HG03457 (cell line): Measurements from ENCODE around the gene ITPRID2.
A peak's percentile ranks its signal among the peaks of the same experiment; 100 is the strongest.

Experiments
- ATAC-seq: cut with Tn5 transposase; IDR thresholded peaks from one replicate; pipeline ENCODE4 v1.9.1; 2021; ENCODE audit warnings: moderate number of reproducible peaks; ENCODE audit not compliant: unreplicated experiment

Gene ITPRID2

DNA sequence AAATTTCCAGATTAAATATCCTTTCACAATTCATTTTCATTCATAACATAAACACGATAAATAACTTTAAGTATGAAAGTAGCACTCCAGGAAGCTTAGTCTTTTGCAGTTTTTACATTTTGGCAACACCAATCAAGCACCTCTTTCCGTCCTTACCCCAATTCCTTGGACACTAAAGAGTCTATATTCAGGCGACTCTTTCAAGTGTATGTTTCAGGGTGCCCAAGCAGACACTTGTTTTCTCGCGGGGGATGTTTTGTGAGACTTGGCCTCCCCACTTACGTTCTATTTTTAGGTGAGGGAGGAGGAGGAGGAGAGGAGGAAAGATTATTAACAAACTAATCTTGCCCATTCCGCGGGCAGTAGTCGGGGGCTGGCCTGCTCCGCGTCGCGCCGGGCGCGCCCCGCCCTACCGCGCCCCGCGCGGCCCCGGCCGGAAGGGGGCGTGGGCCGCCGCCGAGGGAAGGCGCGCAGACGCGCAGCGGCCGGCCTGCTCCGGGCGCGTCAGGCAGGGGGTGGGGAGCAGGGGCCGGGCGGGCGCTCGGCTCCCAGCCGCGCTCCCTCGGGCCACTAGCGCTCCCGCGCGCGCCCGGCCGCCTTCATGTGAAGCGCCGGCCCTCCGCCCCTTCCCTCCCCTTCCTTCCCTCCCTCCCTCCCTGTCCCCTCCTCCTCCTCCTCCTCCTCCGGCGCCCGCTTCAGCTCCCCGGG, at the start of gene ITPRID2:
ITPRID2 (plus strand) TSS at position 473 of the 708 bp plus-strand sequence. CDS start 337 bp downstream, outside the sequence.
- ATAC-seq = peak; percentile 86

DNA sequence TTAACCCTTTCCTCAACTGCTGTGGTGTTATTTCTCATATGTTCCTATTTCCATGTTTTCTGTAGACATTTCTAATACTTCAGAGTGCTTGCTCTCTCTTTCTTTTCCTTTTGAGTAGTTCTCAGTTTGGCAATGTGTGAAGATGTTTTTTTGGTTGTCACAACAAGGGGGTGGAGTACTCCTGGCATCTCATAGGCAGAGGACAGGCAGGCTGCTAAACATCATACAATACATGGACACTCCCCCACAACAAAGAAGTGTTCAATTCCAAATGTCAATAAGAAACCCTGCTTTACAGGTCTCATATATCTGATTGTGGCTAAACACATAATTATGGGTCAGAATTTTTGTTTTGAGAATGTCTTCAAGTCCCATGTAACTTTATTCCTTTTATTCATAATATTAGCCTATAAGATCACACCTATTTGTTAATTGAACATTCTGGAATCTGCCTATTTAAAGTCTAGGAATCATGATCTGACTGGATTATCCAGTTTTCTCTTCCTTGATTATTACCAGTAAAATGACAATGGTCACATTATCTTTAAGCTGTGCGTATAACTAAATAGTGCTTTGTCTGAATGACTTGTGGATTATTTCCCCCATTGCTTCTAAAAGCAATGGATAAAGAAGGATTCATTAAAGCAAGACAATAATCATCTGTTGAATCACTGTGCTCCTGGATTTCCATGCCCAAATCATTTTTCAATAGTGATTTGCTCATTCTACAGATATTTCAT, 46.8 kb upstream of the ITPRID2 start:
- ATAC-seq = no peak

DNA sequence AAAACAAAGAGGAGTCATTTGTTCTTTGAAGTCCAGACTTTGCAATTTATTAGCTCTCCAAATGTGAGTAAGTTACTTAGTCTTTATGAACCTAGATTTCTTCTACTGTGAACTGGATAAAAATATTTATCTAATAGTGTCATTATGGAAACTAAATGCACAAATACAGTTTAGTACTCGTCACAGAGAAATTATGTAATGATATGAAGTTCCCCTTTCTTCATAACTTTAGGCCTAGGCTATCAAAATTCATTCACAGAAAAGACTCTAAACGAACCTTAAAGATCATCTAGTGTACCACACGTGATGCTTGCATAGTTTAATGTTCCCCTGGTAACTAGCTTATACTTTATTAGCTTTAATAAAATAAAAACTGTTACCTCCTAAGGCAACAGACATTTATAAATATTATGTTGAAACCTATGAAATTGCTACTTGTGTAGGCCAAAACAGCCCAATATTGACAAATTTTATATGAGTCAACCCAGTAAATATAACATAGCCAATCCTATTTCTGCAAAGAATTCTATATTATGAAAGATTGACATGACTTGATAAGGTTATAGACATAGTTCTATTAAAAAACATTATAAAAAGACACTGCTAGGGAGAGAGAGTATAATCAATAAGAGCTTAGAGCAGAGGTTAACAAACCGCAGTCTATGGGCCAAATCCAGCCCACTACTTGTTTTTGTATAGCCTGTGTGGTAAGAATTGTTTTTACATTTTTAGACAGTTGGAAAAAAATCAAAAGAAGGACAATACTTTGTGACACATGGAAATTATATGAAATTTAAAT, 44.9 kb upstream of the ITPRID2 start:
- ATAC-seq = no peak

DNA sequence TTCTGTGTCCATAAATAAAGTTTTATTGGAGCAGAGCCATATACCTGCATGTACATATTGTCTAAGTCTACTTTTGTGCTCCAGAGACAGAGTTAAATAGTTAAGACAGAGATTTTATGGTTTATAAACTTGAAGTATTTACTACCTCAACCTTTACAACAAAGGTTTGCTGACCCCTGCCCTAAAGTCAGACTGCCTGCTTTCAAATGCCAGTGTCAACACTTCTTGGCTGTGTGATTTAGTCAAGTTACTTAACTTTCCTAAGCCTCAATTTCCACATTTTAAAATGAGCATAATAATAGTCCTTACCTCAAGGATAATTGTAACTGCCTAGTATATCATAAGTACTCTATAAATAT, 44.4 kb upstream of the ITPRID2 start:
- no peak for ATAC-seq

DNA sequence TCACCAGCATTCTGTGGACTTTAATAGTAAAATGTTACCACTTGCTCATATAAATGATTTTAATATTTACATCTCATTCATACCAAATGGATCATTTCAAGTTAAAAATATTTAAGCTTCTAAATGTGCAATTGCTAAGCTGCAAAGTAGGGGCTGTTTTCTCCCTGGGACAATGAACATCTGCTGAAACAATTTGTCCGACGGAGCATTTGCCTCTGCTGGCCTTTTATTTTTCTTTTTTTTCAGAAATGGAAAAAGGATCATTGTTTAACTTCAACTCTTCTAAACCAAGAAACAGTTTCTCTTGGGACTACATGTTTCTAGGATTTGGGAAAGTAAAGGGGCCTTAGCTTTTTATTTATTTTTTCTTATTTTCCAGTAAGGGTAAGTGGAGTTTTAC, 43.8 kb upstream of the ITPRID2 start:
- ATAC-seq = no peak

DNA sequence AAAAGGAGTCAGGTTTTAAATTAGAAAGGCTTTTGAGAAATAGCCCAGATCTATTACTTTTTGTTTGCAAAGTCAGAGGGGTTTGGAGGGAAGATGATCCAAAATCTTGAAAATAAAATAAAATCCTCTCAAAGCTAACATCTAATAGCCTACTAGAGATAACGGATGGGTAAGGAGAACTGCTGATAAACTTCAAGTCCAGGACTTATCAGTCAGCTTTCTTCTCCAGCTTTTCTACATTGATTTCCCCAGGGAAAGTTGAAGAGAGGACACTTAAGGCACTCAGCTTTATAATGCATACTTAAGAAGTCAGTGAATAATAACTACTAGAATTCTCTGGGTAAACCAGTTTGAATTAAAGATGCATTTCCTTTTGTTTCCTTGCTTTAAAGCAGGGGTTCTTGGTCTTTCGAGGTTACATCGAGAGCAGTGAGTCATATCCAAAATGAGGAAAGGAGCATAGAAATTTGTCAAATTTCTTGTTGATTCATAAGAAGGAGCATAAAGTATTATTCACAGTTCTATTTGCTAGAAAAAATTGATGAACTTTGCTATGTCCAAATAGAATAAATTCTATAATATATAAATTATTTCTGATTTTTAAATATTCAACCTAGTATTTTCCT, 43.2 kb upstream of the ITPRID2 start:
- ATAC-seq = no peak

DNA sequence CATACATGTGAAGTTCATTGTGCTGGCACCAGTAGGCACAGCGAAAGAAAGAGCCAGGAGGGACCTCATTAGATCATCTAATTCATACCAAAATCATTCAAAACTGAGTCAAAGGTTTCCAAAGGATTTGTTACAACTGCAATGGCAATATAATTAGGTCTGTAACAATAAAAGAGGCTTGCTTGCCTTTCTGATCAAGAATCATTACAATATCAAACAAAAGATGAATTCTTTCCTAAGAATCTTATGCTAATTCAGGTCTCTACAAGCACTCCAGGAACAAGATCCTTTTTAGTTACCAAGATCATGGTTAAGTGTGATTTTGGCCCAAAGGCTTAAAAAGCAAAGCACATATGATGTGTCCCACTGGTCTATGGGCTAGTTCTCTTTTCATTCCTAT, 41.9 kb upstream of the ITPRID2 start:
- ATAC-seq = no peak

DNA sequence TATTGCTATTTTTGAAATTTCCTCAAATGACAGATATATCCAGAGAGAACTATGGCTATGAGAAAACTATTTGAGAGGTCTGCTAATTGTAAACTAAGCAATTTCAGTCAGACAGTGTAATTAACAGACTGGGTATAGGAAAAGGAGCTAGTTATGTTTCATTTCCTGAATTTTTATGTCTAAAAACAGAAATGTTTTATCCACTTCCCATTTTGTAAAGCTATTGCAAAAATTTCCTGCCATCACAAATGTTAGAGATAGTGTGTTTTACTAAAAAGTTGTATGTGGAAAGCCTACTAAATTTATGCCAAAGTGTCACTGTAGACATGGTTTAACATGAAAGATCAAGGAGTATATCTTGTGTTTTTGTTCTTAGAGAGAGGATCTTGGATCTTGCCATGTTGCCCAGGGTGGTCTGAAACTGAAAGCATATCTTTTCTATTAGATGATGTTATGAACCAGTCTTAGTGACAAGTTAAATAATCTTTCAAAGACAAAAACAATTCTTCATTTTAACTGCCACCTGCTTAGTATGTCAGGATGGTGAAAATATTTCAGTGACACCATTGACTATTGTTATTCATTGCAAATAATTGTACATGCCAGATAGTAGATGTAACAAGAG, 40.5 kb upstream of the ITPRID2 start:
- no peak for ATAC-seq

DNA sequence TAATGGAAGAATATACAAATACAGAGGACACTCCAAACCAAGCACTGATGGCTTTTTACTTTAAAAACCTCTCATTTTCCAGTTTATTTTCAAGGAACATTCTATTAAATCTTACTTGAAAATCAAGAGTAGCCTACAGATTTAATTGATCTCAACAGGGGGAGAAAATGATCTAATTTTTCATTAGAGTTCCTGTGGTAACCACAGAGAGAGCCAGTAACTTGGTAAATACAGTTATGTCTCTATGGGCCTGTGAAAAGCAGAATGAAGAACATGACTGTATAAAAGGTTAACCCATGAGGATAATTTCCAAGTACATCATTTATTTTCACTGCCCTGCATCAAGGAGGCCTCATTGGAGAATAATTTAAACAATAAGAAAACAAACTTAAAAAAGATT, 39.8 kb upstream of the ITPRID2 start:
- no peak for ATAC-seq

DNA sequence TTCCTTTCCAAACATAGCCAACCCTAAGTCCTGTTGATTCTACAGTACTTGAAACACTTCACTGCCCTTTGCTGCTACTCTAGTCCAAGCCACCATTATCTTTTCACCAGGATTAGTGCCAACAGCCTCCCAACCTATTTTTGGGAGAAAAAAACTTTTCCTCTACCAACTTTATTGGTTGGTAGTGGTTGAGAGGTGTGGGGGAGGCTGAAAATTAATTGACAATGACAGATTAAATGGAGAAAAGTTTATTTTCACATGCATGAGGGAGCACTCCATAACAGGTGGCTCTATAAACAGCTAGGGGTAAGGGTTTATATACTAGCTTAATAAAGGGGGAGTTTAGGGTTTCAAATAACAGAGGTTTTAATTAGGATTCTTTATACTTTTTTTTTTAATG, 37.8 kb upstream of the ITPRID2 start:
- ATAC-seq = no peak

DNA sequence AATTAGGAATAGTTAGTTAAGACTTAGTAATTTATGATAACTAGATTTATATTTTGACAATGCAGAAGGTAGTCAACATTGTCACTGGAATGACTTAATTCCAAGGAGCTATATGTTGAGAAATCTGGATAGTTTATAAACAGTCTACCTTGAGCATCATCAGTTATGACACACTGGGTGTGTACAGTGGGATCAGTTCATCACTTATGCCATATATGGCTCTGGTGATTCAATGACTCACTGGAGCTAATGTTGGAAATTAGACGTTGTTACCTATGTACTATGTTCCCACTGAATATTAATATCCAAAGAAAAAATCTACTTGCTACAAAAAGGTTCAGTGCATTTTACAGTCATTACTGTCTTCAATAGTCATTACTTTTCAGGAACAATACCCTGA, 34.0 kb upstream of the ITPRID2 start:
- no peak for ATAC-seq

DNA sequence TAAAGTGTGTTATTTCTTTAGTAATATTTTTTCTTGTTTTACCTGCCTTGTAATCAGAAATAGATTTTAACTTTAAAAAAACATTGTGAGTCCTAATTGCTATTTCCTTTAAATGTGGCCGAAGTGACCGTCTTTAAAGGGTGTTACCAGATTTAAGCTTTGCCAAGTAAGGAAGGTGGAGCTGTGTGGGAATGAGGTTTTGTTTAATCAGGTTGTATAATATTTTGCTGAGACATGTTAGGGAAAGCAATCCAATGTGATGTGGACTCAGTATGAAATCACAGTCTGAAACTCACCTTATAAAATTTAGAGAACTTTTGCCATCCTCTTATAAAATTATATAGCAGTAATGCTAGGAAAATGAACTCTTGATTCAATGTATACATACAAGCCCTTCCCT, 32.9 kb upstream of the ITPRID2 start:
- ATAC-seq = no peak

DNA sequence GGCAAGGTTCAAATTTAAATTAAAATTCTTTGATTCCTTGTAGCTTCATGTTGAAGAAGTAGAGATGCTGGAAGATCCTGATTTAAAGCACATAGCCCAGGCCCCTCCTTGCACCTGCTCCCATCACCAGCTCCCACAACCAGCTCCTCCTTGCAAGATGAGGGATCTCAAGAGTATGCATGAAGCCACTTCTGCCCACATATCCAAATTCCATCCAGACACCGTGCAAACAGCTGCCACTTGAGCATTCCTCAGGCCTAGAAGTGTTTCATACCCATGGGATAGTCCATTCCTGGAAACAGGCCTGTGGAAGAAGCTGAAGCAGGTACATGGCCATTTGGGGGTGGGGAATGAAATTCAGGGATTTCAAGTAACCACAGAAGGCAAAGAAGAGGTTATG, 32.4 kb upstream of the ITPRID2 start:
- no peak for ATAC-seq

DNA sequence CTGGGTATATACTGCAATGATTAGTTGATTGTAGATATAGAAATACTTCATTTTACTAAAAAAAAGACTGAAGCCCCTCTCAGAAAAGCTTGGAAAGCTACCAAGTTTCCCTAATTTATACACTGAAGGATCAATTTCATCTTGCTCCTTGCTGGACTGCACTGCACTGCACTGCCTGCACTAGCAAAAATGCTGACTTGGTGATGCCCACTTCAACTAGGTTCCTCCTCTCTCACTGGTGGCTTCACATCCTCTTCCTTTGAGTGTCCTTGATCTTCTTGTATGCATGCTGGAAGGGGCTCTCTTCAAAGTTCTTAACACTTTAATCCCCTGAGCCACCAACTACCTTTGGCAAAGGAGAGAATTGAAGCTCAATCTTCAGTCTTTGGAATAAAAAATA, 31.7 kb upstream of the ITPRID2 start:
- ATAC-seq = no peak

DNA sequence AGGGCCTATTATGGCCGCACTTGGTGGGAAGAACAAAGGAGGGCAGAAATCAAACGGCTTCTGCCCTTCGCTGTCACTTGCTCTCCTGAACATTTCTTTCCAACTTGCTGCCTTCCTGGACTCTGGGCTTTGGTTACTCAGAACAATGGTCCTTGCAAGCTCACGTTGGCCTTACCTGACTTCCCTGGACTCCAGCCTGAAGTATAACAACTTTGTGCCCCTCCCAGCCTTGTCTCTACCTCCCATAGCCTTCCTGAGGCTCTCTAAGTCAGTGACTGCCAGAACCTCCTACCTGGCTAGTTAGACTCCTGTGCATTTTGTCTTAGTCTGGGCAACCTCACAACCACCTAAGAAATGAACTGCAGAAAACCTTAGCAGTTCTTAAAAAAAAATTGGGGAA, 30.2 kb upstream of the ITPRID2 start:
- no peak for ATAC-seq

DNA sequence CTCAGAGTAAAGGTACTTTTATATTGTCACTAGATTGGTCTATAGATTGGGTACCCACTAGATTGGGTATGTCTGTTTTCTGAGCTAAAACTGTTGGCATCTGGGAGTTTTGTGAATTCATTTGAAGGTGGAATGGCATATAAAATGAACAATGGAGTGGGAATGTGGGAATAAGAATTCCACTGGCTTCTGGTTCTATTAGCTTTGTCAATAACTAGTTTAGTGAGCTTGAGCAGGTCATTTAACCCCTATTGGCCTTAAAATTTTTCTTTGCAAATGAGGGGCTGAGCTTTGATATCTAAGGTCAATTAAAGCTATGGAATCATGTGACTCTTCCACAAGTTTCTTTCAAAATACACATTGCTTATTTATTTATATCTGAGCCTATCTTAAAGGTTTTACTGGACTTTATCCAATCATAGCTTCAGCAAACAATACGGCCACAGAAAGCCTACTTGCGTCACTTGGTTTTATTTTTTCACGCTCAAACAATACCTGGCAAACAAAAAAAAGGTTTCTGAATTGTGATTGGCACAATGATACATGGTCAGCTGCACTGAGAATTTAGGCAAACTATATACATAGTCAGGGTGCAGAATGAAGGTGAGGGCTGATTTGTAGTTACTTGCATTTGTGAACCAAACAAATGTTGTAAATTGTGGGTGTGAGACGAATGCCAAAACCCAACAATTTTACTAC, 28.8 kb upstream of the ITPRID2 start:
- ATAC-seq = no peak

DNA sequence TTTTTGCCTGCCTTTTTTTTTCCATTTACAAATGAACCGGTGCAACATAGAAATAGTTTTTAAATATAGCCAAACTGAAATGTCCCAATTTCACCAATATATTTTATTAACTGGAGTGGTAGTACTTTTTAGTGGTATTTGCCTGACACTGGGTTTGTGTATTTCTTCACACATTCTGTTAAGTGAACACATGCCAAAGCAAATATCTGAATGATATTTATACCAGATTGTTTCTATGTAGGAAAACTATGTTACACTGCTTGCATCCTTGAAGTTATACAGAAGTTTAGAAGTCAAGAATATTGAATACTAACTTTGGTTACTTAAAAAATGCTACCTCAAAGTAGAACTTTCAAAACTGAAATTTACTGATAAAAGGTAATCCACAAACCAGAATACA, 19.4 kb upstream of the ITPRID2 start:
- ATAC-seq = no peak

DNA sequence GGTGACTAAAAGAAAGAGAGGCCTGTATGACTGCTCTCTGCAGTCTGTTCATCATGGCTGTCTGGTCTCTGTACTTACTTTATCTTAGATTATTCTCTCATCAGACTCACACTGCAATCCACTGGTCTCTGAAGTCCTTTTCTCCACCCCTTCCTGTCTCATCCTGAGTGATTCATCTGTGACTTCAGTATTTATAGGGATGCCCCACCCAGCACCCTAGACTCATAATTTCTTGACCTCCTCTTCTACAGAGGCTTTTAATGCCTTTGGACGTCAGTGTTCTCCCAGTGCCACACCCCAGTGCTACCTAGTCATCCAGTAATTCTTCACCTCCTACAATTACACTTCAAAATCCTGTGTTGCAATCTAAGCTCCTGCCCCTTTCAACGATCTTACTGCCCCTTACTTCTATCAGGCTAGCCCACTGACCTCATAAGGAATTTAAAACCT, 14.9 kb upstream of the ITPRID2 start:
- no peak for ATAC-seq

DNA sequence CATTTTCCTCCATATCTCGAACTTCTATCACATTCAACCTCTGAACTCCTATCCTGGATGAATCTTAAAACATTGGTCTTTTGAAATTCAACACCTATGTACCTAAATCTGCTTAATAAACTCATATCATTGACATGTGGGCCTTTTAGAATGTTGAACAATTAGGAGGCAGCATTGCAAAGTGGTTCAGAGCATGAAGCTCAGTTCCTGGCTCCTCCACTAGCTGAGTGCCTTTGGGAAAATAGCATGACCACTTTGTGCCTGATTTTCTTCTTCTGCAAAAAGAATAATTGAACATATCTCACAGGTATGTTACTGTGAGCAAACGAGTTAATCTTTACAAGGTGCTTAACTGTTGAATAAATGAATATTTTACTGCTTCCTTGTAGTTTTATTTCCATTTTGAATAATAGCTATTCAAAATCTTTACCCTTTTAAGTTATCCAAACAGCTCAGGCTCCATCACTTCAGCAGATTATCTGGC, 14.3 kb upstream of the ITPRID2 start:
- no peak for ATAC-seq

DNA sequence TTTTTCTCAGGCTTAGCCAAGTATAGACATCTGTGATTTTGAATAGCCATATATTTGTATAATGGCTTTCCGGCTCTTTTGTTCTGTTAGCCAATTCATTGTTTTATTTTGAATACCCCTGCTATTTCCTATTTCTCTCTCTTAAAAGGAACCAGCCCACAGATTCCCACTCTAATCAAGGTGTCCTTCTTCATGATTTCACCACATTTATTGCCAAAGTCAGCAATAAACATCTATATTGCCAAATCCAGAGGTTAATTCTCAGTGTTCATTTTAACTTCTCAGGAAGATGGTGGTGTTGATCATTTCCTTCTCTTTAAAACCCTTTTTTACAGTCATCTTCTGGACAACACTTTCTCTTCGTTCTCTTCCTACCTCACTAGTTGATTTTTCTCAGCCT, 13.1 kb upstream of the ITPRID2 start:
- no peak for ATAC-seq
